GDM1 (cell line): Measurements from ENCODE around the gene OLFM4.
A peak's percentile ranks its signal among the peaks of the same experiment; 100 is the strongest.

Experiments used
- DNase-seq: peaks from one replicate; lab custom pipeline; 2025; lab: John Stamatoyannopoulos, UW

Gene OLFM4

GRCh38 chr13:53068585-53069520 is 40.2 kb downstream of the OLFM4 start:
- peak; percentile 41 for DNase-seq

DNA sequence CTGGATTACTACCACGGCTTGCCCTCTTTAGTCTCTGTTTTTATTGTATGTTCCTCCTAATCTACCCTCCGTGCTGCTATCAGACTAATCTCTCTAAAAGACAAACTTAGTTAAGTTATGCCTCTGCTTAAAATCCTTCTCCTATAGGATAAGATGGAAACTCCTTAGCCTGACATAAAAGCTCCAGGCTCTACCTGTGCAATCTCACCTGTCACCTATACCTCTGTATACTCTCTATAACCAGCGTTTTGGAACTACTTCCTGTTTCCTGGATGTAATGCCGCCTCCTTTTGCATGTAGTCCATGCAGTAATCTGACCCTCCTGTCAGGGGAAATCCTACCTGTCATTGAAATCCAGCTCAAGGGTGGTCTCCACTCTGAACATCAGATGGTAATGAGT is 41.2 kb downstream of the OLFM4 start:
- no peak for DNase-seq

- DNase-seq, result no peak
These were observed 45.1 kb downstream of the OLFM4 start for GRCh38 chr13:53073711-53074110.

DNA sequence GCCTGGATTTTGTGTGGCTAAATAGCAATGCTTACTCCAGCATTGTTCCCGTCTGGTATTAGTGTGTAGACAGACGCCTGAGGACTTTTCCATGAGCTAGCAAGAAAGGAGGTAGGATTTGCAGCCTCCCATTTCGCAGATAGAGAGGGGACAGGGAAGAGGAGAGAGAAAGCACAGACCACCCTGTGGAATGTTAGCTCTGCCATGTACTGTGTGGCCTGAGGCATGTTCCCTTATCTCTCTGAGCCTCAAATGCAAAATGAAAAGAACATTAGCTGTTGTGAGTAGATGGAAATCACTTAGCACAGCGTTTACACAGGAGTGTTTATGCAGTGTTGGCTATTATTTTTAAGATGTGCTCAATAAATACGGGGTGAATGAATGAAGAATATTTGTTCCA is 45.5 kb downstream of the OLFM4 start:
- no peak for DNase-seq

DNA sequence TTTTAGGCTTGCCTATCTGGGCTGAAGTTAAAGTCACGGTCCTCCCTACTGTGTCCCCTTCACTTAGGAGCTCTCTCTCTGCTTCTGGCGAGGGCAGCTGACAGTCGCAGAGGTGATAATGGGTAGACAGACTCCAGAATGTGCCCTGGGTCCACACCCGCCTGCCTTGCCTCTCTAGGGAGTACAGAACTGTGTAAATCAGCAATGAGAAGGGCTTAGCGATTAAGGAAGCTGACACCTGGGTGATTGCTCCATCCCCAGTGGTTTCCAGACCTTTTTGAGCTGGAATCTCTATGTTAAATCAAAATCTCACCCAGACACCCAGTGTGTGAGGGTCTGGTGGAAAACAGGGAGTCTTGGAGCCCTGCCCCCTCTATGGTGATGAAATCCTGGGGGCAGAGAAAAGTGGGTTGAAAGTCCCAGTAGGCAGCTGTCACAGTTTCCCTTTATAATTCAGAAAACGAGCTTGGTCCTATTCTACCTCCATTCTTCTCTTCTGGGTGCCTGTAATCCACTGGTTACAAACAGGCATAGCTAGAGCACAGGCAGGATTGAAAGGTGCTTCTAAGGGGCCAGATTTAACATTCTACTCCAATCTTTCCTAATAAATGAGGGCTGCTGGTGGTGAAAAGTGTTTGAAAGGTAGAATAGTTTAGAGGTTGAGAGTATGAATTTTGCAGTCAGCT is 46.9 kb downstream of the OLFM4 start:
- no peak for DNase-seq

DNA sequence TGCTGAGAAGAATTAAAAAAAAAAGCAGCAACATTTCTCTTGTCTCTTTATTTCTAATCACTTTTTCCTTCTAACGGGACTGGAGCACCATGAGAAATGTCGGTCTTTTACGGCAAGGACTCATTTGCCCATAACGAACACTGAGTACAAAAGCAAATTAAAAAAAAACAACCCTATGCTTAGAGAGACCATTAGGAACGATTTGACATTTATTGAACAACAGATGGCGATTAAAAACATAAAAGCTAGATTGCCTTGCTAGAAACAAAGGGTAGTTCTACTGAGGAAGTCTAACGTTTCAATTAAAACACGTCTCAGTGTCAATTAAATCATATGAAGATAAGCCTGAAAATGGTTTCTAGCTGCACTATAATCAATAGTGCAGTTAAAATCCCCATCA is 51.1 kb downstream of the OLFM4 start:
- no peak for DNase-seq

DNA sequence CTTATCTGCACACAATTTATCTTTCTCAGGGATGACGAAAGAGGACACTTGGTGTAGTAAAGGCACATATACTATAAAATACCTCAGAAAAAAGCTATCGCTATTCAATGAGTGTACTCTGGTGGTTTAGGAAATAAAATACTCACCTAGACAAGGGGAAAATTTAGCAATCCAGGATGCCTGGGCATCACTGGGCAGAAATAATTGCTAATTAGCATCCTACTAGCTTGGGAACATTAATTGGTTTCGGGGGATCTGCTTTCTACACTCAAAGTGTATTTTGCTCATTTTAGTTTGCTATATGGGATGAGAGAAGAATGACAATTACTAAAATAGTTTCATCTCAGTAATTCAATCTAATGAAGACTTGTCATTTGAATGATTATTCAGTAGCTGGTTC is 60.3 kb downstream of the OLFM4 start:
- no peak for DNase-seq

- no peak for DNase-seq
These were observed 61.3 kb downstream of the OLFM4 start for GRCh38 chr13:53089951-53090350.

GRCh38 chr13:53090461-53090860 is 61.8 kb downstream of the OLFM4 start:
- no peak for DNase-seq

DNA sequence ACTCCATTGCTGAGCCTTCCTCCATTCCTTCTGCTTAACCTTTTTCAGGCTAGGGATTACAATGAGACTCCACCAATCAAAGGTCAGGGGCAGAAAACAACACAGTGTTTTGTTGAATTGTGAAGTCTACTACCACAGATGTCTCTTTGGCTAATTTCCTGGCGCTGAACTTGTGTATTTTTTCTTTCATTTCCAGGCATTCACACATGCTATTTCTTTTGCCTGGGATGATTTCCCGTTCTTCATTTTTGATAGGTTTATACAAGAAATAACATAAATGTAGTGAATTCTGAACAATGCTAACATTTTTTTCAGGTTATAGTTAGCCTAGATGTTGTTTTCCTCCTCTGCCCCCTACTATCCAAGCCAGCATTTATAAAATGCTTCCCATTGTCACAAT is 64.3 kb downstream of the OLFM4 start:
- no peak for DNase-seq

GRCh38 chr13:53098455-53098854 is 69.8 kb downstream of the OLFM4 start:
- no peak for DNase-seq

DNA sequence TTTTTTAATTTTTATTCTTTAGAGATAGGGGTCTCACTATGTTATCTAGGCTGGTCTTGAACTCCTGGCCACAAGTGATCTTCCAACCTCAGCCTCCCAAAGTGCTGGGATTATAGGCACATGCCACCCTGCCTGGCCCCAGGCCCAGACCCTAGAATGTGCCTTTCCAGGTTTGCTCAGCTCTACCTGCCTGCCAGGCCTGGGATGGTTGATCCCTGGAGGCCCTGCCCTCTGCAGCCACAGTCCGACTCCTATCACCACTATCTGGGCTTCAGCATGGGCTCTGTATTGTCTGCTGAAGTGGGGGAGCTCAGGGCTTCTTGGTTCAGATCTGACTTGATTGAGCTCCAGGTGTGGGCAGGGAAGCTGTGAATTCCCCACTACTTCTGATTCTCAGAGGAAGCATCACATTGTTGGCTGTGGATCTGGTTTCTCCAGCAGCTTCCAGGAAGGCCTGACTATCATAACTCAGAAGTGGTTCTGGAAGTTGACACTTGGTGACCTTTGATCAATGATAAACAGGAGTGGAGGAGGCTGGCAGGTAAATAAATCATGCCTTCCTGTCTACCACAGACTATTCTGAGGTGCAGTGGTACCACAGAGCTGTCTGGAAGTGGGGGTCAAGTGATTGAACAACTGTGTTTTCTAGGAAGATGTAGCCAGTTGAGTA is 71.9 kb downstream of the OLFM4 start:
- no peak for DNase-seq
